Measurements from ENCODE around the gene AGAP2. TPM values are rescaled to one million over a fixed set of nuclear protein-coding genes. Genes with fewer than 3 reads are reported as not detected.

AGAP2 gene
- total RNA-seq (2022; extraction: Qiagen RNA extraction; ENCODE audit: low read depth) = 0.03 to 0.16 TPM (median 0.14 TPM) in 4 of 5 replicates, not detected in the other

GRCh38 chr12:57738661-57739237 lies at the start of gene AGAP2:
TSS of gene AGAP2 (minus strand) at chr12:57738742. CDS start at chr12:57738246, 496 bp downstream.

GRCh38 chr12:57782608-57783465 lies 44.3 kb upstream of the AGAP2 start, which contains the start of gene TSFM:
TSS of gene TSFM (plus strand) at chr12:57782787. CDS start at chr12:57782802, 15 bp downstream.

DNA sequence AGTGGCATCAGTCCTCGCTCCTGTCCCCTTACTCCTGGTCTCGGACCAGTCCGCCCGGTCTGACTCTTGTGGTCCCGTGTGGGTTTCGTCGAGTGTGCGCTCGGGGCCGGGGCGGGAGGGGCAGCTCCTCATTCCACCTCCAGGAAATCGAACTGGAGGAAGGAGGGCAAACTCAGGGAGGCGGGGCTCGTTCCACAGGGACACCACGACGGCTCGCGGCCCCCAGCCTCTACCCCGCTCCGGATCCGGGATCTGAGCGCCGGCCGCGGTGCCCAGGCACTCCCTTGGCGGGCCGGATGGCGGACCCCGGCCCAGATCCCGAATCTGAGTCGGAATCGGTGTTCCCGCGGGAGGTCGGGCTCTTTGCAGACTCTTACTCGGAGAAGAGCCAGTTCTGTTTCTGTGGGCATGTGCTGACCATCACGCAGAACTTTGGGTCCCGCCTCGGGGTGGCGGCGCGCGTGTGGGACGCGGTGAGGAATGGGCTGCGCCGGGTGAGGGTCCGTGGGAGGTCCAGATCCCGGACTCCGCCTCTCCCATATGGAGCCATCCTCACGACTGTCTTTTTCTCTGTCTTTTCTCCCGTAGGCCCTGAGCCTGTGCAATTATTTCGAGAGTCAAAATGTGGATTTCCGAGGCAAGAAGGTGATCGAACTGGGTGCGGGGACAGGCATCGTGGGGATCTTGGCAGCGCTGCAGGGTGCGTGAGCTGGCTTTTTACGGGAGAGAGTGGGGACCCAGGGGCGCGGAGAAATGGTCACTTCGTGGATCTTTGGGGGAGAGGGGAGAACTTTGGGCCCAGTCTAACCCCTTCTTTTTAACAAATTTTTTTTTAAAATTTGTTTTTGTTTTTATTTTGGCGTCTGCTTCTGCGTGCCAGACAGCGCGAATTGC lies 34.1 kb upstream of the AGAP2 start, which contains the start of gene EEF1AKMT3:
TSS of gene EEF1AKMT3 (plus strand) at position 186 of the 894 bp plus-strand sequence. CDS start at position 297, 111 bp downstream.

DNA sequence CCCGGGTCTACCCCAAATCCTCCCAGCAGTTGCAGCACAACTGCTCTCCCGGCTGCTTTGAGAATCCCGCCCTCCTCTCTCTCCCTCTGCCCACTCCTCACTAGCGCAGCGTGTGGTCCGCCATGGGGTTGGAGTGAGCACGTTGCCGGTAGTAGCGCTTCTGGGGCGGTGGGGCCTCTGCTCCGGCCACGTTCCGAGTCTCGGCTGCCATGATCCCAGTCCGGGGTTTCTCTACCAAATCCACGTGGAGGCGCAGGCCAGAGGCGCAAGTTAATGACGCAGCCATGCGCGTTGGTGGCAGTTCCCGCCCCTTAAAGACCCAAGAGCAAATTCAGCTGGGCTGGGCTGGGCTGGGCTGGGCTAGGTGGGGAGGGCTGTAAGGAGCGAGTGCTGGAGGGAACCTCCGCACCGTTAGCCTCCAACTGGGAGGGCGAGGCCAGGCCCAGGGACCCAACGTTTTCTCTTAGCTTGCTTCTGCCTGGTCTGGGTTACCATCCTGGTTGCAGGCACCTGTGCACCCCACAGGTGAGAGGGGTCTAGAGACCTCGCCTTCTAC lies 33.4 kb upstream of the AGAP2 start, which contains the start of gene METTL1:
TSS of gene METTL1 (minus strand) at position 233 of the 556 bp plus-strand sequence. CDS start at position 211, 22 bp downstream.

GRCh38 chr12:57766464-57767304 lies 28.1 kb upstream of the AGAP2 start, which contains the start of gene CYP27B1:
TSS of gene CYP27B1 (minus strand) at chr12:57767078. CDS start at chr12:57767041, 37 bp downstream.

DNA sequence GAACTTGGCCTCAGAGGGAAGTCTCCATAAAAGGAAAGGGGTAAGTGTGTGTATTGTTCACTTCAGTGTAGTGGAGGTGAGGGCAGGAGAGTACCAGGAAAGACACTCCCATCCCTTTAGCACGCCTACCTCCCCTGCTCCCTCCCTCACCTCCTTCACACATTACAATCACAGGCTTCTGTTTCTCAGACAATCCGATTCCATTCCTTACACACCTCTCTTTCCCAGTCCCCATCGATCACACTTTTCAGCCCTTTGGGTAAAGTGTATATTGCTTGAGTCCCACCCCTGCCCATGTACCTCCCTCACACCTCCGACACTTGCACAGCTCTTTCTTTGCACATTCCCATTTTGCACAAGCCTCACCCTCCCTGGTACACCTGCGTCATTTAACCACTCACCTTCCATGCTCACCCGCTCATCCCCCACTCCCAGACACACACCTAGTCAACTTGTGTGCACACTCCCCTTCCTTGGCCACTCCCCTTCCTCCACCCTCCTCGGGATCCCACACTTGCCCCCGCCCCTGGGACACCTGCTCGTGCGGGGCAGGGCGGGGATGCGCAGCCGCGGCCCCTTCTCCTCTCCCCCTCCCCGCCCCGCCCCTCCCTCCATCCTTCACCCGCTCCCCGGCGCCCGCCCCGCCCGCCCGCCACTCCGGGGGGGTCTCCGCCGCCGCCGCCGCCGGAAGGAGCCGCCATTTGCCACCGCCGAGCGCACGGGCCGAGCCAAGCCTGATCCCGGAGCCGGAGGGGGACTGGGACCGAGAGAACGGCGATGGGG lies 16.1 kb upstream of the AGAP2 start, which contains the start of gene MARCHF9:
TSS of gene MARCHF9 (plus strand) at position 693 of the 783 bp plus-strand sequence. CDS start 426 bp downstream, outside the sequence.

GRCh38 chr12:57751788-57752667 lies 13.5 kb upstream of the AGAP2 start, which contains the start of gene CDK4:
TSS of gene CDK4 (minus strand) at chr12:57752310. CDS start at chr12:57751717, 593 bp downstream.

DNA sequence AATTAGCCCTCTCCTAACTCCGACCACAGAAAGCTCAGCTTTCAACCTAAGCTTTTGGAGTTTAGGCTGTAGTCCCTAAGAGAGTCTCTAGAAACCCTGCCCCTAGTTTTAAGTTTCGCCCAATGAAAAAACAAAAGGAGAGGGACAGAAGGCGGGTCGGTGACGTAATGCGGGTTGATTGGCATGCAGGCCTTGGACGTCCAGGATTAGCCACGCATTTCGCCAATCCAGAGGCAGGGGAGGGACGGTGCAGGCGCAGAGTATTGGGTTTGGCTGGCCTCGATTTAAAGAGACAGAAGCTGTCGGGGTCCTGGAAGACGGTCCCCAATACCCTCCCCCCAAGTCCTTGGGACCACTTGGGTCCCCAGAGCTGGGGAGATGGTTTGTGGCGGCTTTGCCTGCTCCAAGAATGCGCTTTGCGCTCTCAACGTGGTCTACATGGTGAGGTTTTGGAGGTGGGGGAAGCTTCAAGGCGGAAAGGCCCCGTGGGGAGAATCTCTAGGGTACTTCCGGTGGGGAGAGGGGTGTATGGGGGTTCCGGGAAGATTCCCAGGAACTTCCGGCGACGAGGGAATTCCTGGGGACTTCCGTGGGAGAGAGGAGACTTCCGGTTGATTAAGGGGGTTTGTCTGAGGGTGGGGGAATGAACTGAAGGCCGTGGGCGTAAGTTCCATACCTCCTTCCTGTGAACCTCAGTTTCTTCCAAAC lies 6.4 kb upstream of the AGAP2 start, which contains the start of gene TSPAN31:
TSS of gene TSPAN31 (plus strand) at position 263 of the 708 bp plus-strand sequence. CDS start at position 379, 116 bp downstream.

DNA sequence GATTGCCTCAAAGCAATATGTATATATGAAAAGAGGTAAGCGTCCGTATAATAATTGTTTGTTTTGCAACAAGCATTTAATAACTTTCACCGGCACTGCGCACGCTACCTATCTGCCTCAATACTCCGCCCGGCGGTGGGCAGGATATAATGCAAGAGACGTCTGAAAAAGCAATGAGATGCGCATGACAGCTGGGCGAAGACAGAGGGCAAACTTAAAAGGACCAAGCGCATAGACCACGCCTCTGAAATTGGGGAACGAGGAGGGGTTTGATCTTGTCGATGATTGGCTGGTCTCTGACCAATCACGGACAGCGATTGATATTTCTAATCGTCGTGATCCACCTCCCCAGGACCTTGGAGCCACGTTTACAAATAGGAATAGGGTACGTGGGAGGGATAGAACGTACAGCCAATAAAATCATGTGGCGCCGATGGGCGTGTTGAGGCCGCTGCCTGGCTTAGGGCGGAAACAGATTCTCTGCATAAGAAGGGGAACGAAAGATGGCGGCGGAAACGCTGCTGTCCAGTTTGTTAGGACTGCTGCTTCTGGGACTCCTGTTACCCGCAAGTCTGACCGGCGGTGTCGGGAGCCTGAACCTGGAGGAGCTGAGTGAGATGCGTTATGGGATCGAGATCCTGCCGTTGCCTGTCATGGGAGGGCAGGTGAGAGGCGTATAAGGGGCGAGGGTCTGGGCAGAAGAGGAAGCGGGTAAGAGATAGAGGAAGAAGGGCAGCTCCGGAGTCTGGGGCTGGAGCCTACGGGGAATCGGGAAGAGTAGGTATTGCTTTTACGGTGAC lies 44.7 kb downstream of the AGAP2 start, which contains the start of gene OS9:
TSS of gene OS9 (plus strand) at position 474 of the 800 bp plus-strand sequence. CDS start at position 504, 30 bp downstream.

Other genes with a start within 250 kb of the AGAP2 start
- gene DDIT3, start 218.2 kb downstream of the AGAP2 start, total RNA-seq (2022; extraction: Qiagen RNA extraction; ENCODE audit: low read depth) = 24.1 to 32.1 TPM (median 29.9 TPM) in 5 replicates
- 17.2 to 28.7 TPM (median 25.5 TPM) in 5 replicates for gene MBD6, start 215.9 kb downstream of the AGAP2 start, total RNA-seq (2022; extraction: Qiagen RNA extraction; ENCODE audit: low read depth)
- gene DCTN2, start 191.6 kb downstream of the AGAP2 start, total RNA-seq (2022; extraction: Qiagen RNA extraction; ENCODE audit: low read depth) = 105 to 158 TPM (median 121 TPM) in 5 replicates
- gene KIF5A, start 188.7 kb downstream of the AGAP2 start, total RNA-seq (2022; extraction: Qiagen RNA extraction; ENCODE audit: low read depth) = 0.19 to 0.48 TPM (median 0.29 TPM) in 5 replicates
- 40.5 to 45.1 TPM (median 43.9 TPM) in 5 replicates for gene PIP4K2C, start 147.6 kb downstream of the AGAP2 start, total RNA-seq (2022; extraction: Qiagen RNA extraction; ENCODE audit: low read depth)
- 16.4 to 18.8 TPM (median 18.7 TPM) in 5 replicates for gene DTX3, start 133.9 kb downstream of the AGAP2 start, total RNA-seq (2022; extraction: Qiagen RNA extraction; ENCODE audit: low read depth)
- 4.2 to 6.2 TPM (median 5.7 TPM) in 5 replicates for gene ARHGEF25, start 127.3 kb downstream of the AGAP2 start, total RNA-seq (2022; extraction: Qiagen RNA extraction; ENCODE audit: low read depth)
- 34.5 to 48.1 TPM (median 42.6 TPM) in 5 replicates for gene B4GALNT1, start 105.5 kb downstream of the AGAP2 start, total RNA-seq (2022; extraction: Qiagen RNA extraction; ENCODE audit: low read depth)
- 110 to 118 TPM (median 113 TPM) in 5 replicates for gene OS9, start 44.6 kb downstream of the AGAP2 start, total RNA-seq (2022; extraction: Qiagen RNA extraction; ENCODE audit: low read depth)
- gene TSPAN31, start 6.3 kb upstream of the AGAP2 start, total RNA-seq (2022; extraction: Qiagen RNA extraction; ENCODE audit: low read depth) = 15.5 to 19.6 TPM (median 17.2 TPM) in 5 replicates
- gene CDK4, start 13.6 kb upstream of the AGAP2 start, total RNA-seq (2022; extraction: Qiagen RNA extraction; ENCODE audit: low read depth) = 237 to 291 TPM (median 246 TPM) in 5 replicates
- 5.5 to 7.7 TPM (median 6.9 TPM) in 5 replicates for gene MARCHF9, start 16.4 kb upstream of the AGAP2 start, total RNA-seq (2022; extraction: Qiagen RNA extraction; ENCODE audit: low read depth)
- 1.7 to 2.4 TPM (median 2.2 TPM) in 5 replicates for gene CYP27B1, start 28.3 kb upstream of the AGAP2 start, total RNA-seq (2022; extraction: Qiagen RNA extraction; ENCODE audit: low read depth)
- gene METTL1, start 33.4 kb upstream of the AGAP2 start, total RNA-seq (2022; extraction: Qiagen RNA extraction; ENCODE audit: low read depth) = 47.0 to 58.3 TPM (median 51.6 TPM) in 5 replicates
- gene EEF1AKMT3, start 33.9 kb upstream of the AGAP2 start, total RNA-seq (2022; extraction: Qiagen RNA extraction; ENCODE audit: low read depth) = 4.8 to 6.8 TPM (median 5.0 TPM) in 5 replicates
- 64.0 to 86.3 TPM (median 72.3 TPM) in 5 replicates for gene TSFM, start 44.0 kb upstream of the AGAP2 start, total RNA-seq (2022; extraction: Qiagen RNA extraction; ENCODE audit: low read depth)
- gene AVIL, start 80.0 kb upstream of the AGAP2 start, total RNA-seq (2022; extraction: Qiagen RNA extraction; ENCODE audit: low read depth) = 0.39 to 0.67 TPM (median 0.62 TPM) in 5 replicates
- 36.8 to 50.5 TPM (median 46.0 TPM) in 5 replicates for gene CTDSP2, start 108.0 kb upstream of the AGAP2 start, total RNA-seq (2022; extraction: Qiagen RNA extraction; ENCODE audit: low read depth)
- gene ATP23, start 202.8 kb upstream of the AGAP2 start, total RNA-seq (2022; extraction: Qiagen RNA extraction; ENCODE audit: low read depth) = 3.7 to 6.4 TPM (median 4.9 TPM) in 5 replicates